Measurements from ENCODE around the gene STIM2.
"Not testable (repeated sequence)": the region's sequence is repeated elsewhere in the genome, so short reads cannot be mapped to it uniquely, and the experiment has no call there.

DNA sequence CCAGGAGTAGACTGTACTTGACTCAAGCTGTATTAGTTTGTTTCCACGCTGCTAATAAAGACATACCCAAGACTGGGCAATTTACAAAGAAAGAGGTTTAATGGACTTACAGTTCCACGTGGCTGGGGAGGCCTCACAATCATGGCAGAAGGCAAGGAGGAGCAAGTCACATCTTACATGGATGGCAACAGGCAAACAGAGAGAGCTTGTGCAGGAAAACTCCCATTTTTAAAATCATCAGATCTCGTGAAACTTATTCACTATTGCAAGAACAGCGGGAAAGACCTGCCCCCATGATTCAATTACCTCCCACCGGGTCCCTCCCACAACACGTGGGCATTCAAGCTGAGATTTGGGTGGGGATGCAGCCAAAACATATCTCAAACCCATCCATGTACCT is 37.7 kb upstream of the STIM2 start:
- TF ChIP-seq, protein P1, sequence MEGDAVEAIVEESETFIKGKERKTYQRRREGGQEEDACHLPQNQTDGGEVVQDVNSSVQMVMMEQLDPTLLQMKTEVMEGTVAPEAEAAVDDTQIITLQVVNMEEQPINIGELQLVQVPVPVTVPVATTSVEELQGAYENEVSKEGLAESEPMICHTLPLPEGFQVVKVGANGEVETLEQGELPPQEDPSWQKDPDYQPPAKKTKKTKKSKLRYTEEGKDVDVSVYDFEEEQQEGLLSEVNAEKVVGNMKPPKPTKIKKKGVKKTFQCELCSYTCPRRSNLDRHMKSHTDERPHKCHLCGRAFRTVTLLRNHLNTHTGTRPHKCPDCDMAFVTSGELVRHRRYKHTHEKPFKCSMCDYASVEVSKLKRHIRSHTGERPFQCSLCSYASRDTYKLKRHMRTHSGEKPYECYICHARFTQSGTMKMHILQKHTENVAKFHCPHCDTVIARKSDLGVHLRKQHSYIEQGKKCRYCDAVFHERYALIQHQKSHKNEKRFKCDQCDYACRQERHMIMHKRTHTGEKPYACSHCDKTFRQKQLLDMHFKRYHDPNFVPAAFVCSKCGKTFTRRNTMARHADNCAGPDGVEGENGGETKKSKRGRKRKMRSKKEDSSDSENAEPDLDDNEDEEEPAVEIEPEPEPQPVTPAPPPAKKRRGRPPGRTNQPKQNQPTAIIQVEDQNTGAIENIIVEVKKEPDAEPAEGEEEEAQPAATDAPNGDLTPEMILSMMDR (optimal IDR thresholded peaks at IDR 0.05 in 1 of 3, IDR thresholded peaks at IDR 0.05 in 1 of 3, conservative IDR thresholded peaks at IDR 0.05 in 1 of 3; ENCODE audit: extremely low read depth in 1 of 3, insufficient read depth in 2 of 3, low read length in 3 of 3) = not testable (repeated sequence)
- not testable (repeated sequence) for TF ChIP-seq EZH2 (IDR thresholded peaks at IDR 0.05; ENCODE audit: low read length)

All from keratinocyte (primary cell).